PFSK-1 (cell line): Measurements from ENCODE around the gene KCNIP4.

Experiments used
- POLR2AphosphoS5 ChIP-seq: IDR thresholded peaks from 2 replicates; pipeline ENCODE4 v1.6.1; 2012; ENCODE audit warnings: low read depth, mild to moderate bottlenecking, control low read depth, low read length, moderate library complexity
- TAF1 ChIP-seq: IDR thresholded peaks from 2 replicates; pipeline ENCODE4 v1.6.1; 2012; ENCODE audit warnings: low read length, control low read depth, borderline replicate concordance; ENCODE audit not compliant: insufficient read depth
- TF ChIP-seq, protein P1 (sequence below), 2 experiments: IDR thresholded peaks; 2 replicates each; pipeline versions ENCODE4 v1.6.1 to v1.8.0; 2011 to 2012; ENCODE audit warnings: low read depth in 2 of 2, low read length in 2 of 2, control low read depth in 1 of 2, inconsistent platforms in 1 of 2, mild to moderate bottlenecking in 1 of 2, moderate library complexity in 1 of 2; ENCODE audit not compliant: insufficient read depth in 1 of 2

DNA sequence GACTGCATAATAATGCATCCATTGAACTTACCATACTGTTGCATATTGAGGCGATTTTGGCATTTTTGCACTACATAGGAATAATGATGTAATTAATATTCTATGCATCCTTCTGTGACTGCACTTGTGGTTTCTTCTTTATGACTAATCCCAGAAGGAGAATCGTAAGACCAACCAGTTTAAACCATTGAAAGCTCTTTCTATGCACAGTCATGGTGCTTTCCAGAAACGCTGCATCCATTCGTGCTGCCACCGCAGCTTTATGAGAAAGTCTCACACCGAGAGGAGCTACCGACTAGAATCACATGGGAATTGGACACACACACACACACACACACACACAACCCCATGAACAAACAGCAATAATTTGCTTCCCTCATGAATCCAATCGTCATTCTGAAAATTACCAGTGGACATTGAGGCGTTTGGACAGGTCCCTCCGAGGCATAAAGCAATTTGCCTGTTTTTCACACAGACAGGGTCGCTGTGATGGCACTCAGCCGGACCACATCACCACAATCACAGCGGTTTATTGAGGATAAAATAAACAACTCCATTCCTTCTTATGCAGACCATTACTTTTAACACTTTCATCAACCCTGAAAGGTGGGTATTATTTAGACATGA lies 1184.1 kb downstream of the KCNIP4 start:
- TF ChIP-seq, protein P1, sequence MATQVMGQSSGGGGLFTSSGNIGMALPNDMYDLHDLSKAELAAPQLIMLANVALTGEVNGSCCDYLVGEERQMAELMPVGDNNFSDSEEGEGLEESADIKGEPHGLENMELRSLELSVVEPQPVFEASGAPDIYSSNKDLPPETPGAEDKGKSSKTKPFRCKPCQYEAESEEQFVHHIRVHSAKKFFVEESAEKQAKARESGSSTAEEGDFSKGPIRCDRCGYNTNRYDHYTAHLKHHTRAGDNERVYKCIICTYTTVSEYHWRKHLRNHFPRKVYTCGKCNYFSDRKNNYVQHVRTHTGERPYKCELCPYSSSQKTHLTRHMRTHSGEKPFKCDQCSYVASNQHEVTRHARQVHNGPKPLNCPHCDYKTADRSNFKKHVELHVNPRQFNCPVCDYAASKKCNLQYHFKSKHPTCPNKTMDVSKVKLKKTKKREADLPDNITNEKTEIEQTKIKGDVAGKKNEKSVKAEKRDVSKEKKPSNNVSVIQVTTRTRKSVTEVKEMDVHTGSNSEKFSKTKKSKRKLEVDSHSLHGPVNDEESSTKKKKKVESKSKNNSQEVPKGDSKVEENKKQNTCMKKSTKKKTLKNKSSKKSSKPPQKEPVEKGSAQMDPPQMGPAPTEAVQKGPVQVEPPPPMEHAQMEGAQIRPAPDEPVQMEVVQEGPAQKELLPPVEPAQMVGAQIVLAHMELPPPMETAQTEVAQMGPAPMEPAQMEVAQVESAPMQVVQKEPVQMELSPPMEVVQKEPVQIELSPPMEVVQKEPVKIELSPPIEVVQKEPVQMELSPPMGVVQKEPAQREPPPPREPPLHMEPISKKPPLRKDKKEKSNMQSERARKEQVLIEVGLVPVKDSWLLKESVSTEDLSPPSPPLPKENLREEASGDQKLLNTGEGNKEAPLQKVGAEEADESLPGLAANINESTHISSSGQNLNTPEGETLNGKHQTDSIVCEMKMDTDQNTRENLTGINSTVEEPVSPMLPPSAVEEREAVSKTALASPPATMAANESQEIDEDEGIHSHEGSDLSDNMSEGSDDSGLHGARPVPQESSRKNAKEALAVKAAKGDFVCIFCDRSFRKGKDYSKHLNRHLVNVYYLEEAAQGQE (IDR thresholded peaks at IDR 0.05; ENCODE audit: insufficient read depth in 1 of 2, low read depth in 2 of 2, low read length in 2 of 2), result no peak
- TF ChIP-seq TAF1 (no peak), POLR2AphosphoS5 (no peak)
